Astrocyte of the hippocampus (primary cell): ENCODE data around the gene GATA5.
"Not testable (repeated sequence)": the region's sequence is repeated elsewhere in the genome, so short reads cannot be mapped to it uniquely, and the experiment has no call there.

ENCODE experiments used
- DNase-seq: peaks from one replicate; pipeline ENCODE4 v3.0.0; 2011; ENCODE audit warnings: low read depth, low spot score

GATA5 gene

GRCh38 chr20:62504323-62504722 lies 28.5 kb upstream of the GATA5 start:
- DNase-seq, result no peak

GRCh38 chr20:62503401-62504178 lies 27.8 kb upstream of the GATA5 start:
- no peak for DNase-seq

GRCh38 chr20:62502496-62503095 lies 26.8 kb upstream of the GATA5 start:
- no peak for DNase-seq

- peak; percentile 48 for DNase-seq
Observed at GRCh38 chr20:62501801-62502495, 26.2 kb upstream of the GATA5 start.

GRCh38 chr20:62500237-62500864 lies 24.6 kb upstream of the GATA5 start:
- peak; percentile 76 for DNase-seq

GRCh38 chr20:62499758-62500236 lies 24.0 kb upstream of the GATA5 start:
- no peak for DNase-seq

GRCh38 chr20:62498874-62499273 lies 23.1 kb upstream of the GATA5 start:
- no peak for DNase-seq

GRCh38 chr20:62496568-62497218 lies 20.9 kb upstream of the GATA5 start:
- peak; percentile 27 for DNase-seq

GRCh38 chr20:62495749-62496567 lies 20.2 kb upstream of the GATA5 start:
- DNase-seq, result no peak

GRCh38 chr20:62494980-62495748 lies 19.4 kb upstream of the GATA5 start:
- no peak for DNase-seq

- DNase-seq, result no peak
Observed at GRCh38 chr20:62494537-62494936, 18.7 kb upstream of the GATA5 start.

GRCh38 chr20:62493886-62494285 lies 18.1 kb upstream of the GATA5 start:
- no peak for DNase-seq

- no peak for DNase-seq
Observed at GRCh38 chr20:62493253-62493885, 17.6 kb upstream of the GATA5 start.

- no peak for DNase-seq
Observed at GRCh38 chr20:62492711-62493110, 16.9 kb upstream of the GATA5 start.

- not testable (repeated sequence) for DNase-seq
Observed at GRCh38 chr20:62490783-62491182, 15.0 kb upstream of the GATA5 start.

GRCh38 chr20:62489932-62490263 lies 14.1 kb upstream of the GATA5 start:
- DNase-seq, result no peak

GRCh38 chr20:62489186-62489931 lies 13.6 kb upstream of the GATA5 start:
- DNase-seq, result no peak

- DNase-seq, result no peak
Observed at GRCh38 chr20:62488470-62488869, 12.7 kb upstream of the GATA5 start.
